OCI-LY3 (cell line): ENCODE measurements around the gene GCNT4.

Experiments used
- CTCF ChIP-seq: fragments of 200-600, 300-600 bp; sonication (generic); IDR thresholded peaks from 2 replicates; pipeline ENCODE4 v1.5.1; 2014; ENCODE audit warnings: antibody characterized with exemption, low read length, low read depth
- EZH2phosphoT487 ChIP-seq: fragments of 200-600 bp; shearing (Covaris generic); IDR thresholded peaks from 2 replicates; pipeline ENCODE4 v1.6.1; 2018; ENCODE audit warnings: antibody characterized with exemption, mixed run types, low read depth

DNA sequence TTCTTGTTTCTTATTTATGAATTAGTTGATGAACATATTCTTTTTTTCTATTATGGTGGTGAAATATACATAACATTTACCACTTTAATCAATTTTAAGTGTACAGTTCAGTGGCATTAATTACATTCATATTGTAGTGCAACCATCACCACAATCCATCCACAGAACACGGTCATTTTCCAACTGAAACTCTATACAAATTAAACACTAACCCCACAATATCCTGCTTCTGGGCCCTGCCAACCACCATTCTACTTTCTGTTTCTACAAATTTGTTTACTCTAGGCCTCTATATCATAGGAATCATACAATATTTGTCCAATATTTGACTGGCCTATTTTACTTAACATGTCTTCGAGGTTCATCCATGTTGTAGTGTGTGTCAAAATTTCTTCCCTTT lies 7.3 kb downstream of the GCNT4 start:
- TF ChIP-seq CTCF (no peak), EZH2phosphoT487 (no peak)
